ENCODE measurements around the gene OR52A1. TPM values are rescaled to one million over a fixed set of nuclear protein-coding genes. Genes with fewer than 3 reads are reported as not detected.
"Not testable (repeated sequence)": the region's sequence is repeated elsewhere in the genome, so short reads cannot be mapped to it uniquely, and the experiment has no call there.

Gene OR52A1
- total RNA-seq: not detected

DNA sequence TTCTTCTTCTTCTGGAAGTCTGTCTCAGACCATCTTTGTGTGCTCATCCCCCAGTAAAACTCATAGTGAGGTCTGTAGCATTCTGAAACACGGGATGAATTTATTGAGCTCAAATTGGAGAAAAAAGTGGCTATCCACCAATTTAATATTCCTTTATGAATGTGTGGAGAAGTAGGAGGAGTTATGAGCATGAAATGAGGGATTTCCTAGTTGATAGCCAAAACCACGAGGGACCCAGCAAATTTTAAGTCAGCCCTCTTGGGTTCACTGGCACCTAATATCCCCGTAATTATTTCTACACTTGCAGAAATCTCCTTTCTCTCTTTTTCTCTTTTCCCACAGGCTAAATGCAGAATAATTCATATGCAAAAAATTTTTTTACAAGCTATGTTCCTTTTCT, at the start of gene OR52A1:
Gene OR52A1, minus strand, starts transcription at position 101 of the 400 bp plus-strand sequence. CDS start 2,388 bp downstream, outside the sequence.
- DNase-seq (ENCODE audit: low spot score): no peak

DNA sequence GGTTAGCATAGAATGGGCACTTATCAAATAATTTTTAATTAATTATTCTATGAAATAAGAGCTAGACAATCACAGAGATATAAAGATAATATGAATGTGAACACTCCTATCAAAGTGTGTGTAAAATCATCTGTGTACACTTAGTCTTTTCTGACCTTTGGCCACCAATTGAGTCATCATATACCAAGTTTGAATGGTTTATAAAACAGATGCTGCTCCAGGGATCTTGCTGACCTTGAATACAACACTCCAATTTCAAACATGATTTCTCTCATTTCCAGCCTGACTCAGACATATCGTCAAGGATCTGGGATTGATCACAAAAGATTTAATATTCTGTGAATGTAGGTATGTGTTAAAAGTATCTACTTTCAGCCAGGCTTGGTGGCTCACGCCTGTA, 48.8 kb upstream of the OR52A1 start:
- DNase-seq (ENCODE audit: low spot score): no peak

DNA sequence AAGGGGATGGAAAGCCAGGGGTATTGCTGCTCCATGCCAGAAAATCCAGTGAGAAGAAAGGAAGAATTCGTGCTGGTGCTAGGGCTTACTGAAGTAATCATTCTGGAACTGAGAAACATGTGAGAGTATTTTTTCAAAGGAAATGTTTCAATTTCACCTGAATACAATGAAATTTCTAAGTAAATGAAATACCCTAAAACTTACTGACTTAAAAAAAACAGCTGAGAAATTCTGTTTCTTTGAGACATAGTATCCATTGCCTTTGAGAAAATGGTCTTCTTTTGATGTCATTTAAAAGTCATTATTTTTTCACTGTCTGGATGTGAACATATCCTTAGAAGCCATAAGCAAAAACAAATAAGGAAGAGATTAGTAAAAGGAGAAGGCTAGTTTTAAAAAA, 46.0 kb upstream of the OR52A1 start, which contains the start of gene OR51V1:
Gene OR51V1, minus strand, starts transcription at position 101 of the 400 bp plus-strand sequence. Its CDS starts 0 bp downstream, at position 101.
- no peak for DNase-seq (ENCODE audit: low spot score)

DNA sequence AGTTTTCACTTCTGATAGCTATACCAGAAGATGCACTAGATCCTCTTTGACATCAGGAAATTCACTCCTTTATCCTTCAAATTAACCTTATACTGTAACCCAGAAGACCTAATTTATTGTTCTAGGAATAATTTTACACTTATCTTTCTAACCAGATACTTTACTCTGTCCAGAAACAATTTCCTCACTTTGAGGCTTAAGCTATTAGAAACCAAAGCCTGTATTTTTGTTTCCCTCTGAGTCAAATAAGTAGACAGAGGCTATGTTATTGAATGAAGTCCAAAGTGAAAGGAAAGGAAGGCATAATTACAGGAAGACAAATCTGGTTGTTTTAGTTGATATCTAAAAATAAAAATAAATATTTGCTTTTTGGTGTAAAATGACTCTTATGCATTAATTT, 43.7 kb upstream of the OR52A1 start:
- no peak for DNase-seq (ENCODE audit: low spot score)

DNA sequence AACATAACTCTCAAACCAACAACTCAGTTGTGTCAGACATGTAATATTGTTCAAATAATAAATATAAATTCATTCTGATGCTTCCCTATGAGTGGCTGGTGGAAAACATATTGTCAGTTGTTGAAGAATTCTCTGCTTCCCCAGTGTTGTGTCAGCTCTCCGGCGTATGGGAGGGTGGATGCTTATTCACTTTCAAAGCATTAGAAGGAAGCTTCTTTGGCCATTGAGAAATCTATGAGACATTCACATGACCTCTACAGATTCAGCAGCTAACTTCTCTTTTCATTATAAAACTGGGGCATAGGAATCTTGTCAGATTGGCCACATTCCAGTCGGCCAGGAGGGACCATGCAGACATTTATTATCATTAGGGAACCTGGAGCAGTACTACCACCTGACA, 43.0 kb upstream of the OR52A1 start:
- no peak for DNase-seq (ENCODE audit: low spot score)

DNA sequence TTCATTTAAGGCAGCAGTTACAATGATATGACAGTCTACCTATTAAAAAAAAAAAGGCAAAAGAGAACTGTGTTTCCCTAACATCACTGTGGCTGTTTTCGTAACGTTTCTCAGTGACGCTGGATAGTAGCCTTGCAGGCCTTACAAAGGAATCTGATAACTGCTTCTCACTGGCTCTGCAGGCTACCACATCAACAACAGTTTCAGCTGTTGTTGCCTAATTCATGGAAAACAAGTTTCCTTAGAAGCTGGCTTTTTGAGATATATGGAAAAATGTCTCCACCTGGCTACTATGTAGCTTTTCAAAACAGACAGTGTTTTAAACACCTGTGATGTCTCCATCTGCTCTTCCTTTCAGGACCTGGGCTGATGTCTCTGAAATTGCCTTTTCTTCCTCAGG, 42.2 kb upstream of the OR52A1 start:
- DNase-seq (ENCODE audit: low spot score): no peak

DNA sequence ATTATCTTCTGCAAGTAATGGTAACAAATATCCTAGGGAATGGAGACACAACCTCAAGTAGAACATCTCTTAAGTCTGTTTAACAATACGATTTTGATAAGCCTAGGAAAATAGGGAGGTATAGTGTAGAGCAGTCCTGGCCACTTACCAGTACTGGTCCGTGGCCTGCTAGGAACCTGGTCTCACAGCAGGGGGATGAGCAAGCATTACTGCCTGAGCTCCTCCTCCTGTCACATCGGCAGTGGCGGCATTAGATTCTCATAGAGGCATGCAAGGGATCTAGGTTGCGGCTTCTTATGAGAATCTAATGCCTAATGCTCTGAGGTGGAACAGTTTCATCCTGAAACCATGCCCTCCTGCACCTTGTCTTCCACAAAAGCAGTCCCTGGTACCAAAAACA, 41.5 kb upstream of the OR52A1 start:
- DNase-seq (ENCODE audit: low spot score): no peak

DNA sequence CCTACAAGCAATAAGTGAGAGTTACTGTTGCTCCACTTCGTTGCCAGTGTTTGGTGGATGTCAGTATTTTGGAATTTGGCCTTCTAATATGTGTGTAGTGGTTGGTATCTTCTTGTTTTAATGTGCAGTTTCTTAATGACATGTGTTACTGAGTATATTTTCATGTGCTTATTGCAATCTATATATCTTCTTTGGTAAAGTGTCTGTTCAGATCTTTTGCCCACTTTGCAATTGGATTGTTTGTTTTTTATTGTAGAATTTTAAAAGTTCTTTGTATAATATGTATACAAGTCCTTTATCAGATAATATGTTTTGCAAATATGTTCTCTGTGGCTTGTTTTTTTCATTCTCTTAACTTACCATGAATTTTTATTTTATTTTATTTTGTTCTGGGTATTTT, 38.2 kb upstream of the OR52A1 start:
- no peak for DNase-seq (ENCODE audit: low spot score)

DNA sequence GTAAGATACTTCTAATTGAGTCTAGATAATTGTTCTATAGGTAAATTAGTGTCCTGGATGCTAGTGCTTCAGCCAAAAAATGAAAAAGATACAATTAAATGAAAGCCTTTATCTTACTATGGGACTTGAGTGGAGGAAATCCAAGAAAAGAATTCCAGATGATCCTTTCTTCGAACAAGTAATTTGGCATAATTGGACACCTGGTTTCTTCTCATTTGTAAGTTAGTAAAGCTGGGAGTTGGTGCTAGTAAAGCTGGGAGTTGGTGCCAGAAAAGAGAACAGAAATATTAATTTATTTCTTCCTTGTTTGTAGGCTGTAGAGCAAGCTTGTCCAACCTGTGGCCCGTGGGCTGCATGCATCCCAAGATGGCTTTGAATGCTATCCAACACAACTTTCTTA, 33.6 kb upstream of the OR52A1 start:
- DNase-seq (ENCODE audit: low spot score): no peak

DNA sequence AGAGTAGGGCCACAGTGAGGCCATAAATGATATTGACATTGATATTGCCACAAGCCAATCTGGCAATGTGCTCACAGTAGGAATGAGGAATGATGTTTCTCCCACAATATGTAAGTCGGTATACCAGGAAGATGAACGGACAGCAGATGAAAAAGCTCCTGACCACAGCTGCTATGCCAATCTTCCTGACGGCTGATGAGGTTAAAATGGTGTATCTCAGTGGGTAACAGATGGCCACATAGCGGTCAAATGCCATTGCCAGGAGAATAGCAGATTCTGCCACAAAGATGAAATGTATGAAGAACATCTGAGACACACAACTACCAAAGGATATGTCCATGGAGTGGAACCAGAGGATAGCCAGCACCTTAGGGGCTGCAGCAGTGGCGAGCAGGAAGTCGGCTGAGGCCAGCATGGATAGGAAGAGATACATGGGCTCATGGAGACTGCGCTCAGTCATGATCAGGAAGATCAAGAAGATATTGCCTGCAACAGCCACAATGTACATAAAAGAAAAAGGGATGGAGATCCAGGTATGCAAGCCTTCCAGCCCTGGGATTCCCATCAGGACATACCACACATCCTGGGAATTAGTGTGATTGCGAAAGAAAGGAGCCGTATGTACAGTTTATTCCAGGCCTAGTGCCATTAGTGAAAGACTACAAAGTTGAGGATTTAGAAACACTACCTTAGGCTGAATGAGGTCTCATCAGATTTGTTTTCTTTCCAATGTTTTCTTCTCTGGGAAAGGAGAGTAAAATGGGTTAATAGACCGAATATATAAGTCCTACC, 23.7 kb upstream of the OR52A1 start:
- no peak for DNase-seq (ENCODE audit: low spot score)

DNA sequence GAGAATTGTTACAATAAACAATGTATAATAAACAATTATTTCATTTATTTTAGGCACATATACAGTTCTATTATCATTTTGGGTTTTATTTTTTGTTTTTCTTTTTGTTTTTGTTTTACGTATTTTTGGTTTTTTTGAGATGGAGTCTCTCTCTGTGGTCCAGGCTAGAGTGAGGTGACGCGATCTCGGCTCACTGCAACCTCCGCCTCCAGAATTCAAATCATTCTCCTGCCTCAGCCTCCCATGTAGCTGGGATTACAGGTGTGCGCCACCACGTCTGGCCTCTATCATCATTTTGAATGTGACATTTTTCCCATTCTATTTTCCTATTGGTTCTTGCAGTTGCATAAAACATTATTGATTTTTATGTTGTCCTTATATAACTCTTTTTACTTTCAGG, 20.4 kb upstream of the OR52A1 start:
- no peak for DNase-seq (ENCODE audit: low spot score)

DNA sequence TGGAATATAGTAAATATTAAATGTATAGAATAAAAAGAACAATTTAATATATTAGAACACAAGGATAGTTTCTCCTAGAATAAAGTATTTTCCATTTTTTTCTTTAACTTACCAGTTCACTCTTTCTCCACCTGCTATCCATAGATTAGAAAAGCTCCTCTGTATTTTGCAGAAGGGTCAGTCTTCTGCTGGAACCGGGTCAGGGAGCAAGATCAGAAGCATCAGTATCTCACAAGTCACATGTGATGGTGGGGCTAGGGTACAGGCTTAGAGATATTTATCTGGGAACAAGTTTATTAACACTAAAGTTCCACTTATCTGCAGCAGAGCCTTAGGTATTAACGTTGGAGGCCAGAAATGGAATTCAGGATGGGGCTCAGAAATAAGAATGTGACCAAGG, 17.3 kb upstream of the OR52A1 start:
- DNase-seq (ENCODE audit: low spot score): no peak

DNA sequence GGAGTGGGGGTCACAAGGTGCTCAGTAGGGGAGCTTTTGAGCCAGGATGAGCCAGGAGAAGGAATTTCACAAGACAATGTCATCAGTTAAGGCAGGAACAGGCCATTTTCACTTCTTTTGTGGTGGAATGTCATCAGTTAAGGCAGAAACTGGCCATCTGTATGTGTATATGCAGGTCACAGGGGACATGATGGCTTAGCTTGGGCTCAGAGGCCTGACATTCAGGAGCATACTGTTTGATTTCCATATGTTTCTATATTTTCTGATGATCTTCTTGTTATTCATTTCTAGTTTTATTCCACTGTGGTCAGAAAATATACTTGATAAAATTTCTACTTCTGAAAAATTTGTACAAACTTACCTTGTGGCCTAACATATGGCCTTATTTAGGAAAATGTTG, 11.3 kb upstream of the OR52A1 start:
- DNase-seq (ENCODE audit: low spot score): not testable (repeated sequence)

DNA sequence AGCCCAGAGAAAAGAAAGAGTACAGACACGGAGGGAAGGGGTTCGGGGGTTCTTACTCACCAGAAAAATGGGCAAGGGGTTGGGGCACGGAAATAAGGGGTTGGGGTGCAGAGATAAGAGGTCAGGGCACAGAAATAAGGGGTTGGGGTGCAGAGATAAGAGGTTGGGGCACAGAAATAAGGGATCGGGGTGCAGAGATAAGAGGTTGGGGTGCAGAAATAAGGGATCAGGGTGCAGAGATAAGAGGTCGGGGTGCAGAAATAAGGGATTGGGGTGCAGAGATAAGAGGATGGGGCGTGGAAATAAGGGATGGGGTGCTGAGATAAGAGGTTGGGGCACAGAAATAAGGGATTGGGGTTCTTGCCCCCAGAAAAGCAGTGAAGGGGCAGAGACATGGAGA, 10.2 kb upstream of the OR52A1 start:
- DNase-seq (ENCODE audit: low spot score): not testable (repeated sequence)

DNA sequence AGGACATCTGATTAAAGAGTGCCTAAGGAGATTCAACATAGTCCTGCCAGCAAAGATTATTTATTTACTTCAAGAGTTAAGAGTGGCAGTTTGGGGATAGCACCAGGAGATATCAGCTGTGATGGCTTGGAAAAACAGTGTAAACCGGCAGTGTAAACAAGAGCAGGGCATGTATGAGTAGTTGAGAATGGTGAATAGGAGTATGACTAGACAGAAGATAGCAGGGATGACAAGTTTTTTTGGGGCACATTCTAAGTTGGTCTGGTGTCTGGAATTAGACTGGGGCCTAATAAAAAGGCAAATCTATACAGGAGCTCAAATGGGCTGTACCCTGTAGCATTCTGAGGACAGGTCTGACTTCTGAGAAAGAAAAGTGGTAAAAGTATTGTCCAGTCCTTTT, 6.5 kb upstream of the OR52A1 start:
- not testable (repeated sequence) for DNase-seq (ENCODE audit: low spot score)

DNA sequence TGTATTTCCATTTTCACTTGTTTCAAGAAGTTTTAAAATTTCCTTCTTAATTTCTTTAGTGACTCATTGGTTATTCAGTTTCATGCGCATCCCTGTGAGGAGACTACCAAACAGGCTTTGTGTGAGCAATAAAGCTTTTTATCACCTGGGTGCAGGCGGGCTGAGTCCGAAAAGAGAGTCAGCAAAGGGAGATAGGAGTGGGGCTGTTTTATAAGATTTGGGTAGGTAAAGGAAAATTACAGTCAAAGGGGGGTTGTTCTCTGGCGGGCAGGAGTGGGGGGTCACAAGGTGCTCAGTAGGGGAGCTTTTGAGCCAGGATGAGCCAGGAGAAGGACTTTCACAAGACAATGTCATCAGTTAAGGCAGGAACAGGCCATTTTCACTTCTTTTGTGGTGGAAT, 5.7 kb upstream of the OR52A1 start:
- DNase-seq (ENCODE audit: low spot score): not testable (repeated sequence)

DNA sequence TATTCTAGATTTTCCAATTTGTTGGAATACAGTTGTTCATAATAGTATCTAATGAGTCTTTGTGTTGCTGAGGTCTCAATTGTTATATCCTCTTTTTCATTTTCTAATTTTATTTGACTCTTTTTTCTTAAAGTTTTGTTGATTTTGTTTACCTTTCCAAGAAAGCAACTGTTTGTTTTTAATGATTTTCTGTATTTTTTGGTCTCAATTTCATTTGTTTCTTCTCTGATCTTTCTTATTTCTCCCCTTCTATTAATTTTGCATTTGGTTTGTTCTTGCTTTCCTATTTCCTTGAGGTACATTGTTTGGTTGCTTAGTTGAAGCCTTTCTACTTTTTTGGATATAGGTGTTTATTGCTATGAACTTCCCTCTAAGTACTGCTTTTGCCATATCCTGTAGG, 5.2 kb upstream of the OR52A1 start:
- DNase-seq (ENCODE audit: low spot score): no peak

DNA sequence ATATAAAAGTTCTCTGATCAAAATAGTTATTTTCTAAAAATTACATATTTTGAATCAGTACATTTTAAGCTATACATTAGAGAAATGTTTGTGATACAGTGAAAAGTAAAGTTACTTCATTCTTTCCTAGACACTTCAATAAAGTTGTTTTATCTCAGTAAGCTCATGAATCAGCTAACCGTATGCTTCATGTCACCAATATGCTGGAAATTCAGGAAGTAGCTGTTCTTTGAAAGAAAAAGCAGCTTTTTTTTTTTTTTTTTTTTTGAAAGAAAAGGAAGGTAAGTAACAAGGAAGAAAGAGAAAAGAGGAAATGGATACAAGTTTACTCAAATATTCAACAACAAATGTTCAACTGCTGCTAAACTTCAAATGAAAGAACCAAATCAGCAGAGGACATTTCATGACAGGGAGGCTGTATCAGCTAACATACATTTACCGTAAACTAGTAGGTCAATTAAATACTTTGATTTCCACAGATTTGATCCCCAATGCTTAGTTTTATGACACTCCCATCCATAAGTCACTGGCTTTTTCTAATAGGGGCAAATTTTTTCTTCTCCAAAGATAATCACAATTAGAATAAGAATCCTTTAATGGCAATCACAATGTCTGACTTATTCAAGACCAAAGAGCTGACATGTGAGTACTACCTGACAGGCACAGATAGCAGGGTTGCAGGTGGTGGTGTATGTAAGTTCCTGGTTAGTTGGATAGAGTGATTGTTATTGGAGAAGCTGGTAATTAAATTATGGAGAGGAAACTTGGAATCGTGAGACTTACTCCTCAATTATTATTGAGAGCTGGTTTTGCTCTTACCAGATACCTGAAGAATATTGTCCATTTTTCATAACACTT, 754 bp downstream of the OR52A1 start:
- DNase-seq (ENCODE audit: low spot score): no peak

DNA sequence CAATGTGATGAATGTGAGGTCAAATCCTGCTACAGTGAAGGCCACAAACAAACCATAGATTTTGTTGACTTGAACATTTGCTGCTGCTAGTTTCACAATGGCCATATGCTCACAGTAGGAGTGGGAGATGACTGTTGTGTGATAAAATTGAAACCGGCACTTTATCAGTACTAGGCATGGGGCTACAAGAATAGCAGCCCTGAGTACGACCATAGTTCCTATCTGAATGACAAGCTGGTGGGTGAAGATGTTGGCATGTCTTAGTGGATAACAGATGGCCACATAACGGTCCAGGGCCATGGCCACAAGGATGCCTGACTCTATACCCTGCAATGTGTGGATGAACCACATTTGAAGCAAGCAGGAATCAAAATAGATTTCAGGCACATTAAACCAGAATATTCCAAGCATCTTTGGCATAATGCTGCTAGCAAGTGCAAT, 2.8 kb downstream of the OR52A1 start:
- no peak for DNase-seq (ENCODE audit: low spot score)

DNA sequence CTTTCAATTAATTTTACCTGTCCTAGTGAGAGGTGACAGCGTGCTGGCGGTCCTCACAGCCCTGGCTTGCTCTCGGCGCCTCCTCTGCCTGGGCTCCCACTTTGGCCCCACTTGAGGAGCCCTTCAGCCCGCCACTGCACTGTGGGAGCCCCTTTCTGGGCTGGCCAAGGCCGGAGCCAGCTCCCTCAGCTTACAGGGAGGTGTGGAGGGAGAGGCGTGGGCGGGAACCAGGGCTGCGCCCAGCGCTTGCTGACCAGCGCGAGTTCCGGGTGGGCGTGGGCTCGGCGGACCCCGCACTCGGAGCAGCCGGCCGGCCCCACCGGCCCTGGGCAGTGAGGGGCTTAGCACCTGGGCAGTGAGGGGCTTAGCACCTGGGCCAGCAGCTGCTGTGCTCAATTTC, 10.4 kb downstream of the OR52A1 start:
- DNase-seq (ENCODE audit: low spot score): not testable (repeated sequence)

DNA sequence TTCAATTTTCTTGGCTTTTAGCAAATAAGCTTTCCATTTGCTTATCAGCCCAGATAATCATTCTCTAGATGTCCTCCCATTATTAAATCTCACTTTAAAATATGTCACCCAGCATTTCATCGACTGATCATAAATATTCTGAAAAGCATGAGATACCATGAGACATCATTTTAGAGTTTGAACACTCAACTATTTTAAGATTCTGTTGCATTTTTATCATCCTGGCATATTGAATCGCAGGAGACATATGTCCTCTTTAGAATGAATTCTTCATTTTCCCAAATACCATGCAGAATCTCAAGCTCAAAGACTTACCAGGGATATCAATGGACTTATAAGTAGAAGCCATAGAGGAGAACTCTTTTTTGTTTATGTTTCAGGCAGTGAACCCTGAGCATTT, 16.6 kb downstream of the OR52A1 start, which contains the start of gene OR52A5:
Gene OR52A5, minus strand, starts transcription at position 361 of the 400 bp plus-strand sequence. CDS start 5,714 bp downstream, outside the sequence.
- no peak for DNase-seq (ENCODE audit: low spot score)

DNA sequence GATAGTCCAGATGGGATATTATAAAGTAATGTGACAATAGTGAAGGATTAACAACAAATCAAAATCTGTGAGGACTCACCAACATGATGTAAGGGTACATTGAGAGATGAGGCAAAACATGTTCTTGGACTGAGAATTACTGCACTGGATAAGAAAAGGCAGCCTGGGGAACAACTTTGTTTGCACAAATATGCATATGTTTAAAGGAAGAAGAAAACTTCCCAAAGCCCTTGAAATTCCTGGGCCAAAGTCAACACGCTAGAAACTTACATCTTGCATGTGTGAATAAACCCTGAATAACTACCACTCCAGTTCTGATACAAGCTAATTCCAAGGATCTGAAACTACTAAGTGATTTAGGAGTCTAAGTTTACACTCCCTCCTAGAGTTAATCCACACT, 17.5 kb downstream of the OR52A1 start:
- no peak for DNase-seq (ENCODE audit: low spot score)

DNA sequence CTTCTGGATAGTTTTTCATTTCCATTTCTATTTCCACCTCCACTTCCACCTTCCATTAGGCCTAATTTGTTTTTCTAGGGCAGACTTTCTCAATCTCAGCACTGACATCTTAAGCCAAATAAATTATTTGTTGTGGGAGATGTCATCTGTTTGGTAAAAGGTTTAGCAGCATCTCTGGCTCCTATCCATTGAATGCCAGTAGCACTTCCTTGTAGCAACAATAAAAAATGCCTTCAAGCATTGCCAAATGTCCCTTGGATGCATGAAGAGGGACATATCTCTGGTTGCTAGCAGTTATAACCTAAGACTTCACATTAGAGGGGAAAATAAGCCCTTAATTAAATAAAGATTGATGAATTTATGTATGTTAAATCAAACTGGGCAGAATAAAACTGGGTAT, 18.3 kb downstream of the OR52A1 start:
- no peak for DNase-seq (ENCODE audit: low spot score)

Measured in ureter (tissue), 1 donor.